Brain microvascular endothelial cell (primary cell): ENCODE measurements around the gene LASP1.

Source experiments
- DNase-seq: peaks from one replicate; pipeline ENCODE4 v3.0.0-alpha.2; 2020
- H3K27ac ChIP-seq: fragments of 250-450 bp; sonication (Bioruptor Pico); 2 replicates; pipeline ENCODE4 v1.5.1; 2020; ENCODE audit warnings: mild to moderate bottlenecking, moderate library complexity
- H3K27me3 ChIP-seq: fragments of 250-450 bp; sonication (Bioruptor Pico); replicated peaks from 2 replicates; pipeline ENCODE4 v1.5.1; 2020; ENCODE audit warnings: mild to moderate bottlenecking
- H3K36me3 ChIP-seq: fragments of 250-450 bp; sonication (Bioruptor Pico); replicated peaks from 2 replicates; pipeline ENCODE4 v1.5.1; 2020; ENCODE audit warnings: mild to moderate bottlenecking
- H3K4me3 ChIP-seq: 2 replicates; pipeline ENCODE4 v1.5.1; 2011; ENCODE audit warnings: low read depth, mild to moderate bottlenecking, control low read depth, low read length, moderate library complexity
- in situ Hi-C: cut with HindIII; loops from 2 replicates; pipeline ENCODE4 v1.10.0; 2017; ENCODE audit warnings: low sequenced_read_pairs, low pct_ligation_motif_present
- TF ChIP-seq, protein P1 (sequence below): IDR thresholded peaks from 2 replicates; pipeline ENCODE4 v1.5.1; 2011; ENCODE audit warnings: low read depth, mild to moderate bottlenecking, moderate library complexity, low read length, control low read depth, inconsistent platforms; ENCODE audit errors: missing control alignments

The LASP1 gene

DNA sequence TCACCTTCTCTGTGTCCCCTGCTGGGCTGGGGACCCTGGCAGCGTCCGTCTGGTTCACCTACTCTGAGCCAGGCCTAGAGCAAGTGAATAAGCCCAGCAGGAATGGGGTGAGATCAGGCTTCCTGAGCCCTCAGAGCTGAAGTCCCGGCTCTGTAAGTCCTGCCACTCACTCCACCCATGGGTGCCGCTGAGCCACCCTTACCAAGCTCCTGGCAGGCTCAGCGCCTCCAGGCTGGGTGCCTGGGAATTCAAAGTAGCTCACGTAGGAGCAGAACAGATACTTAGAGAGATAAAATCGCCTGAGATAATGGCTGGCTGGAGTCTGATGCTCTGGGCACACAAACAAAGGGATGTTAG is 45.8 kb downstream of the LASP1 start:
- TF ChIP-seq, protein P1, sequence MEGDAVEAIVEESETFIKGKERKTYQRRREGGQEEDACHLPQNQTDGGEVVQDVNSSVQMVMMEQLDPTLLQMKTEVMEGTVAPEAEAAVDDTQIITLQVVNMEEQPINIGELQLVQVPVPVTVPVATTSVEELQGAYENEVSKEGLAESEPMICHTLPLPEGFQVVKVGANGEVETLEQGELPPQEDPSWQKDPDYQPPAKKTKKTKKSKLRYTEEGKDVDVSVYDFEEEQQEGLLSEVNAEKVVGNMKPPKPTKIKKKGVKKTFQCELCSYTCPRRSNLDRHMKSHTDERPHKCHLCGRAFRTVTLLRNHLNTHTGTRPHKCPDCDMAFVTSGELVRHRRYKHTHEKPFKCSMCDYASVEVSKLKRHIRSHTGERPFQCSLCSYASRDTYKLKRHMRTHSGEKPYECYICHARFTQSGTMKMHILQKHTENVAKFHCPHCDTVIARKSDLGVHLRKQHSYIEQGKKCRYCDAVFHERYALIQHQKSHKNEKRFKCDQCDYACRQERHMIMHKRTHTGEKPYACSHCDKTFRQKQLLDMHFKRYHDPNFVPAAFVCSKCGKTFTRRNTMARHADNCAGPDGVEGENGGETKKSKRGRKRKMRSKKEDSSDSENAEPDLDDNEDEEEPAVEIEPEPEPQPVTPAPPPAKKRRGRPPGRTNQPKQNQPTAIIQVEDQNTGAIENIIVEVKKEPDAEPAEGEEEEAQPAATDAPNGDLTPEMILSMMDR, result no peak
- DNase-seq, result no peak
- peaks cover 94% of the 10 kb centered on the region for H3K36me3 ChIP-seq
- in situ Hi-C loops, result no loop called here
- H3K4me3 ChIP-seq, result no peak overlapping the region
- H3K27me3 ChIP-seq, result no peaks in the 10 kb centered on the region
- no peak overlapping the region for H3K27ac ChIP-seq

DNA sequence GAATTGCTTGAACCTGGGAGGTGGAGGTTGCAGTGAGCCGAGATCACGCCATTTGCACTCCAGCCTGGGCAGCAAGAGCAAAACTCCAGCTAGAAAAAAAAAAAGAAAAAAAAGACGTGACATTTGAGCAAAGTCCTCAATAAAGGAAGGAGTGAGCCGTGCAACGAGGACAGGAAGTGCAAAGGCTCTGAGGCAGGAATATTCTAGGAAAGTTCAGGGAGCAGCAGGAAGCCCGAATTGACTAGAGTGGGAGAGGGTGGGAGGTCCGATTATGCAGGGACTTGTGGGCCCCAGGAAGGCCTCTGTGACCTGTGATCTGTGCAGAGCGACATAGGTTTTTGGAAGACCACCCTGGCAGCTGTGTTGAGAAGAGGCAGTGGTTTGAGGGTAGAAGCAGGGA is 46.9 kb downstream of the LASP1 start:
- DNase-seq, result no peak
- H3K27ac ChIP-seq, result no peak overlapping the region
- TF ChIP-seq, protein P1, result no peak
- no peak overlapping the region for H3K4me3 ChIP-seq
- in situ Hi-C loops, result no loop called here
- peaks cover 88% of the 10 kb centered on the region for H3K36me3 ChIP-seq
- no peaks in the 10 kb centered on the region for H3K27me3 ChIP-seq

DNA sequence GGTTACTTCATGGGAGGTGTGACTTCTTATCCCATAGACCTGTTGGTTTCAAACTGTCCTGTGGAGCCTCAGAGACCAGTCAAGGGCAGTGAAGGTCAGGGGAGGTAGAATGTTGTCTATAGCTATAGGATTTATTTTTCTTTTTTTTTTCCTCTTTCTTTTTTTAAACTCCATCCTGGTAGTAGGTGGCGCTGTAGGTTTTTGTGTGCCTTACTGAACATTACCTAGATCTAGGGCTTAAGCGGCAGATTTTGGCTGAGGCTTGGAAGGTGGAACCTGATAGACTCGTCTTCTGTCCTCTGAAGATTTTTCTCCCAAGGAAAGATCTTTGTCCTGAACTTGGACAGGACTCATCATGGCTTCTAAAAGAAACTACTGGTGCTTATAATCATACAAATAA is 47.4 kb downstream of the LASP1 start:
- TF ChIP-seq, protein P1, result peak; percentile 28
- no peak for DNase-seq
- Histone ChIP-seq H3K27ac (no peak overlapping the region), H3K36me3 (peaks cover 83% of the 10 kb centered on the region), H3K27me3 (no peaks in the 10 kb centered on the region), H3K4me3 (no peak overlapping the region)
- in situ Hi-C loops, result no loop called here

DNA sequence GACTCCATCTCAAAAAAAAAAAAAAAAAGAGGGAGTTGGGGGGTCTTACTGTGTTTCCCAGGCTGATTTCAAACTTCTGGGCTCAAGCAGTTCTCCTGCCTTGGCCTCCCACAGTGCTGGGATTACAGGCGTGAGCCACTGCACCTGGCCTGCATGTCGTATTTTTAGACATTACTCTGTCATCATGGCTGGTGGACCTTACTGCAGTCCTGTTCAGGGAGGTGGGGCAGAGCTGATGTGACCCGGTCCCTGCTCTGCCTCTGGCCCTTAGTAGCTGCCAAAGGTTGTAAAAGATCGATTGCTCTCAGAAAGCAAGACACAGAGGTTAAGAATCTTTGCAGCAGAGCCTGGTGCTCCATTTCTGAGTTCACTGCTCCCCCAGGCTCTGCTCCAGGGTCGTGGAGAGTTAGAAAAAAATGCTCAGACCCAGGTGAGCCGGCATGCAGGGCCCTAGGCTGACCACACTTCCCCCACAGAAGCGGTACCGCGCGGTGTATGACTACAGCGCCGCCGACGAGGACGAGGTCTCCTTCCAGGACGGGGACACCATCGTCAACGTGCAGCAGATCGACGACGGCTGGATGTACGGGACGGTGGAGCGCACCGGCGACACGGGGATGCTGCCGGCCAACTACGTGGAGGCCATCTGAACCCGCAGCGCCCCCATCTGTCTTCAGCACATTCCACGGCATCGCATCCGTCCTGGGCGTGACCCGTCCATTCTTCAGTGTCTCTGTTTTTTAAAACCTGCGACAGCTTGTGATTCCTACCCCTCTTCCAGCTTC is 48.5 kb downstream of the LASP1 start:
- no peaks in the 10 kb centered on the region for H3K27me3 ChIP-seq
- TF ChIP-seq, protein P1, result peak; percentile 19

DNA sequence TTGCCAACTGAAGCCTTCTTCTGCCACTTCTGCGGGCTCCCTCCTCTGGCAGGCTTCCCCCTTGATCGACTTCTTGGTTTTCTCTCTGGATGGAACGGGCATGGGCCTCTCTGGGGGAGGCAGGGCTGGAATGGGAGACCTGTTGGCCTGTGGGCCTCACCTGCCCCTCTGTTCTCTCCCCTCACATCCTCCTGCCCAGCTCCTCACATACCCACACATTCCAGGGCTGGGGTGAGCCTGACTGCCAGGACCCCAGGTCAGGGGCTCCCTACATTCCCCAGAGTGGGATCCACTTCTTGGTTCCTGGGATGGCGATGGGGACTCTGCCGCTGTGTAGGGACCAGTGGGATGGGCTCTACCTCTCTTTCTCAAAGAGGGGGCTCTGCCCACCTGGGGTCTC is 49.1 kb downstream of the LASP1 start:
- H3K27me3 ChIP-seq, result no peaks in the 10 kb centered on the region
- no peak overlapping the region for H3K4me3 ChIP-seq
- H3K27ac ChIP-seq, result no peak overlapping the region
- H3K36me3 ChIP-seq, result peaks cover 68% of the 10 kb centered on the region
- TF ChIP-seq, protein P1, result no peak
- in situ Hi-C loops, result no loop called here
- no peak for DNase-seq

More for the DNA sequence above, 48.5 kb downstream of the LASP1 start:
- no peak for DNase-seq
- Histone ChIP-seq H3K4me3 (no peak overlapping the region), H3K27ac (no peak overlapping the region), H3K36me3 (peaks cover 74% of the 10 kb centered on the region)
- in situ Hi-C loops, result no loop called here
